ENCODE data around the gene MMP14.

MMP14 gene

DNA sequence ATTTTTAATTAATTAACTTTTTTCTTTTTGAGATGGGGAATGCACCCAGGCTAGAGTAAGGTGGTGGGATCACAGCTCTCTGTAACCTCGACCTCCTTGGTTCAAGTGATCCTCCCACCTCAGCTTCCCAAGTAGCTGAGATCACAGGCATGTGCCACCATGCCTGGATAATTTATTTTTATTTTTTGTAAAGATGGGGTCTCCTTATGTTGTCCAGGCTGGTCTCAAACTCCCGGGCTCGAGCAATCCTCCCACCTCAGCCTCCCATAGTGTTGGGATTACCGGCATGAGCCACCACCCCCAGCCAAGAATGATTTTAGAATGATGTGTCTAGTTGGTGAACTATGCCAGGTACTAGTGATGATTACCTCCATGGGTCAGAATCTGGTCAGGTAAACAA is 28.6 kb downstream of the MMP14 start:
- FAIRE-seq = no peak

GRCh38 chr14:22865424-22866405 is 29.3 kb downstream of the MMP14 start:
- FAIRE-seq = no peak

DNA sequence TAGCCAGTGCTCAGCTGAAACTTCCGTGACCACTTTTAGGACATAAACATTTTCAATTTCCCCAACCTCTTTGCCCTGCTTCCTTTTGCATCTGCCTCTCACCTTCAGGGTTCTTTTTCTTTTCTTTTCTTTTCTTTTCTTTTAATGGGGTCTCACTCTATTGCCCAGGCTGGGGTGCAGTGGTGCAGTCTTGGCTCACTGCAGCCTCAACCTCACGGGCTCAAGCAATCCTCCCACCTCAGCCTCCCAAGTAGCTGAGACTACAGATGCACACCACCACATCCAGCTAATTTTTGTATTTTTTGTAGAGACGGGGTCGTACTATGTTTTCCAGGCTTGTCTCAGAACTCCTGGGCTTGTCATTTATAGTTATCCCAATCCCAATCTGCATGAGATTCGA is 30.5 kb downstream of the MMP14 start:
- FAIRE-seq = no peak

DNA sequence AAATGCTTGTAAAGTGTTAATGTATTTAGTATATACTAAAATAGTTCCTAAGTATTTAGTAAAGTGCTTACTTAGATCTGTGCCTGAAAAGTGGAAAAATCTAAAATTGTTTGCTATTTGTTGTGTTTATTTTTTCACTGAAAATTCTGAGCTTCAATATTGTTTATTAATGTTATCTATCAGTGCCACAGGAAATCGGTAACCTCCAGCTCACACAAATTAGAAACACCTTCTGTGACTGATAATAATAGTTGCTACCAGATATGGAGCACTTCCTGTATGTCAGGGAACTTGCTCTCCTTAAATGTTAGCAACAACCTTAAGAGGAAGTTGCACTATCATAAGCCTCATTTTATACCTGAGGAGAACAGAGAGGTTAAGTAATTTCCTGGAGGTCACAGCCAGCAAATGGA is 34.4 kb downstream of the MMP14 start:
- FAIRE-seq = no peak

- no peak for FAIRE-seq
These were observed 35.0 kb downstream of the MMP14 start, which contains the start of gene LRP10 for GRCh38 chr14:22871224-22872032. TSS of gene LRP10 (plus strand) at chr14:22871740. CDS start at chr14:22872304, 564 bp downstream.

- FAIRE-seq = no peak
These were observed 35.8 kb downstream of the MMP14 start for GRCh38 chr14:22872033-22872832.

DNA sequence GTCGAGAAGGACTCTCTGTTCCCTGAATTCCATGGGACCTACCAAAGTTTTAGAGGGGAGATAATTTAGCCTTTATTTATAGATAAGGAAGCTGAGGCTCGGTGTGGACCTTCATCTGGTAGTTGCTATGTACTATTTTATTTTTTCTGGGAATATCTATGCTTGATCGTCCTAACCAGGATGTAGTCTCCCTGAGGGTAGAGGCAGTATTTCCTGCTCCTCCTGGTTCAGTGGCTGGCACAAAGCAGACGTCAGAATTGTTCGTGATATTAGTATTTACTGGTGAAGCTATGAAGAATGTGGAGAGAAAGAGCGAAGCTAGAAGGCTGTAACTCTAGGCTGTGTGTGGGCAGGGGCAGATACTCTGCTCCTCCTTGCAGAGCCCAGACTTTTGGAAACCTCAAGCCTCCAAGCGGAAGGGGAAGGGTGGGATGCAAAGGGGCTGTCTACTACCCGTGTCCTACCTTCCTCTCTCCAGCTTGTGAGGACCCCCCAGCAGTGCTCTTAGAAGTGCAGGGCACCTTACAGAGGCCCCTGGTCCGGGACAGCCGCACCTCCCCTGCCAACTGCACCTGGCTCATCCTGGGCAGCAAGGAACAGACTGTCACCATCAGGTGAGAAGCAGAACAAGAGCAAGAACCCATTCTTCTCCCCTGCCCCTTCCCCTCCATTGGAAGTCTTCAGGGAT is 36.6 kb downstream of the MMP14 start:
- FAIRE-seq = no peak

GRCh38 chr14:22875003-22875747 is 38.8 kb downstream of the MMP14 start:
- FAIRE-seq = no peak

DNA sequence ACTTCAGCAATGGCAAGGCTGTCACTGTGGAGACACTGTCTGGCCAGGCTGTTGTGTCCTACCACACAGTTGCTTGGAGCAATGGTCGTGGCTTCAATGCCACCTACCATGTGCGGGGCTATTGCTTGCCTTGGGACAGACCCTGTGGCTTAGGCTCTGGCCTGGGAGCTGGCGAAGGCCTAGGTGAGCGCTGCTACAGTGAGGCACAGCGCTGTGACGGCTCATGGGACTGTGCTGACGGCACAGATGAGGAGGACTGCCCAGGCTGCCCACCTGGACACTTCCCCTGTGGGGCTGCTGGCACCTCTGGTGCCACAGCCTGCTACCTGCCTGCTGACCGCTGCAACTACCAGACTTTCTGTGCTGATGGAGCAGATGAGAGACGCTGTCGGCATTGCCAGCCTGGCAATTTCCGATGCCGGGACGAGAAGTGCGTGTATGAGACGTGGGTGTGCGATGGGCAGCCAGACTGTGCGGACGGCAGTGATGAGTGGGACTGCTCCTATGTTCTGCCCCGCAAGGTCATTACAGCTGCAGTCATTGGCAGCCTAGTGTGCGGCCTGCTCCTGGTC is 39.4 kb downstream of the MMP14 start:
- FAIRE-seq = no peak

DNA sequence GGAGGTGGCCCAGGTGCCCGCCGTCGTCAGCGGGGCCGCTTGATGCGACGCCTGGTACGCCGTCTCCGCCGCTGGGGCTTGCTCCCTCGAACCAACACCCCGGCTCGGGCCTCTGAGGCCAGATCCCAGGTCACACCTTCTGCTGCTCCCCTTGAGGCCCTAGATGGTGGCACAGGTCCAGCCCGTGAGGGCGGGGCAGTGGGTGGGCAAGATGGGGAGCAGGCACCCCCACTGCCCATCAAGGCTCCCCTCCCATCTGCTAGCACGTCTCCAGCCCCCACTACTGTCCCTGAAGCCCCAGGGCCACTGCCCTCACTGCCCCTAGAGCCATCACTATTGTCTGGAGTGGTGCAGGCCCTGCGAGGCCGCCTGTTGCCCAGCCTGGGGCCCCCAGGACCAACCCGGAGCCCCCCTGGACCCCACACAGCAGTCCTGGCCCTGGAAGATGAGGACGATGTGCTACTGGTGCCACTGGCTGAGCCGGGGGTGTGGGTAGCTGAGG is 40.7 kb downstream of the MMP14 start:
- FAIRE-seq = no peak

DNA sequence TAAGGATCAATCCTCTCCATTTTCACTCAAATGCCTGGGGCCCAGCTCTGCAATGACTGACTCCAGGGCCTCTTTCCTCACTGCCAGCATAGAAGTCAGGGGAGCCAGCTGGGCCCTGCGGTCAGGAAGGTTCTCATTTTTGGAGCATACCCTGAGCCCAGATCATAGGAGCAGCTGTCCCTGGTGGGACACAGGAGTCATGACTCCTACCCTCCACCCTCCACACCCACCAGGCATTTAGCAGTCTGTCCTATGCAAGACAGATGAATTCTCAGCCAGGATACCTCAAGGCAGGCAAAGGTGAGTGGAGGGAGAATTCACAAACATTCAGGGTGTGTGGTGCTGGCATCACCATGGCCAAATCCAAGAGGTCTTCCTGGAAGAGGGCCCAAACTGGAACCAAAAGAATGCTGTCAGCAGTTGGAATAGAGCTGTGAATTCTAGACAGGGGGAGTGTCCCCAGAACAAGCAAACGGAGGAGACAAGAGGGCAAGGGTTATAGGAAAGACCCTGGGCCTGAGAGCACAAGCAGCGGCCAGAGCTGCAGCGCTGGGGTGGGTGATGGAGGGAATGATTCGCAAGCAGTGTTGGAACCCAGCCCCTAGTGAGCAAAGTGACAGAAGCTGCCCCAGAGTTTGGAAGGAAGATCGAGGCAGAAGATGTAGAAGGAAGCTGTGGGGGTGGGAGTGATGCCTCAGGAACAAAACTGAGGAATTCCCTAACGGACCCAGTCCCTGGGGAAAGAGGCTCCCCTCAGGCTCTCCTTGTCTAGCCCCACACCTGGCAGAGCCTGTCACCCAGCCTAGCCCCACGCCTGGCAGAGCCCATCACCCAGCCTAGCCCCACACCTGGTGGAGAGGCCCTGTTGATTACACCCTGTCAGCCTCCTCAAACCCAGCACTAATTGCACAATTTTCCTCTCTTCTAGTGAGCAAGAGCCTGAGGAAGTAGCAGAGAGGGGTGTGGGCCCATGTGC is 42.2 kb downstream of the MMP14 start:
- no peak for FAIRE-seq

DNA sequence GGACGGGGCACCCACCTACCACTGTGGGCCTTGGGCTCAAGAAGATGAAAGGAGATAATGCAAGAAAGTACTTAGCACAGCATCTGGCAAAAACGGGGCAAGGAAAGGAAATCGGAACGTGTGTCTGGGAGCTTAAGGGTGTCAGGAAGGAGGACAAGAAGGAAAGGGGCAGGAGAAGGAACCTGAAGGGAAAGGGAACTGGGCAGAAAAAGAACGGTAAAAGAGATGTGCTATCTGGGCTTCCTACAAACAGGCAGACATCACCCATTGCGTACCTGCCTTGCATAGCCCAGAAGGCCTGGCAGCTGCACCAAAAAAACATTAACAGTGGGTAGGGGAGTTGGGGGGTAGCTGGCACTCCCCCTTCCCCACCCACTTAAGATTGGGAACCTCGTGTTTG is 45.7 kb downstream of the MMP14 start:
- FAIRE-seq = no peak

- FAIRE-seq = no peak
These were observed 46.3 kb downstream of the MMP14 start for GRCh38 chr14:22882529-22883172.

DNA sequence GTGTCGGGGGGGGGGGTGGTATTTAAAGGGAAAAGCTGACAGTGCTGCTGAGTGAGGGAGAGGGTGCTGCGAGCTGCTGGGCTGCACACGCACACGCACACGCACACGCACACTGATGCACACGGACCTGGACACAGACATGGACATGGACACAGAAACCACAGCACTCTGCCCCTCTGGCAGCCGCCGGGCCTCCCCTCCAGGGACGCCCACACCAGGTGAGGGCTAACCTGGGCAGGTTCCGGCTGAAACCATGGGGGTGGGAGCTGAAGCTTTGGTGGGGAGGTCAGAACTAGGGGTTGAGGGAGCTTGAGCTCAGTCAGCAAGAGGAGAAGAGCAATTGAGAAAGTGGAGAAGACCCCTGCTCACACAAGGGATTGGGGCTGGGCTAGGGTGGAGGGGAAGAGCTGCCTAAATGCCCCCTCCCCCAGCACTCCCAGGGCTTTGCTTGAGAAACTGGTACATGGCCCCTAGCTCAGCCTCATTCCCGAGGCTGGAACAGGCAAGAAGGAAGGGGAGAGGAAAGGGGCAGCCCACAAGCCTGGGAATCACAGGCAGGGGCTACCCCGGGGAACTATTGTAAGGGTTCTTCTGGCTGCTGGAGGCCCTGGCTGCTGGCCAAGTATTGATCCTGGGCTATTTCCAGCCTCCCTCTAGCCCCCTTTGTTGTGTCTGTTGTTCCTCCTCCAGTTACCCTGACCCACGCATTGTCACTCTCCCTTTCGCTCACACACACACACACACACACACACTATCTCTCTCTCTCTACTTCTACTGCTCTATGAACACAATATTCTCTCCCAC is 47.0 kb downstream of the MMP14 start, which contains the start of gene REM2:
Gene REM2 (plus strand): TSS at position 50 of the 804 bp plus-strand sequence. CDS start 66 bp downstream, at position 116.
- no peak for FAIRE-seq

GRCh38 chr14:22884076-22884737 is 47.8 kb downstream of the MMP14 start:
- no peak for FAIRE-seq

DNA sequence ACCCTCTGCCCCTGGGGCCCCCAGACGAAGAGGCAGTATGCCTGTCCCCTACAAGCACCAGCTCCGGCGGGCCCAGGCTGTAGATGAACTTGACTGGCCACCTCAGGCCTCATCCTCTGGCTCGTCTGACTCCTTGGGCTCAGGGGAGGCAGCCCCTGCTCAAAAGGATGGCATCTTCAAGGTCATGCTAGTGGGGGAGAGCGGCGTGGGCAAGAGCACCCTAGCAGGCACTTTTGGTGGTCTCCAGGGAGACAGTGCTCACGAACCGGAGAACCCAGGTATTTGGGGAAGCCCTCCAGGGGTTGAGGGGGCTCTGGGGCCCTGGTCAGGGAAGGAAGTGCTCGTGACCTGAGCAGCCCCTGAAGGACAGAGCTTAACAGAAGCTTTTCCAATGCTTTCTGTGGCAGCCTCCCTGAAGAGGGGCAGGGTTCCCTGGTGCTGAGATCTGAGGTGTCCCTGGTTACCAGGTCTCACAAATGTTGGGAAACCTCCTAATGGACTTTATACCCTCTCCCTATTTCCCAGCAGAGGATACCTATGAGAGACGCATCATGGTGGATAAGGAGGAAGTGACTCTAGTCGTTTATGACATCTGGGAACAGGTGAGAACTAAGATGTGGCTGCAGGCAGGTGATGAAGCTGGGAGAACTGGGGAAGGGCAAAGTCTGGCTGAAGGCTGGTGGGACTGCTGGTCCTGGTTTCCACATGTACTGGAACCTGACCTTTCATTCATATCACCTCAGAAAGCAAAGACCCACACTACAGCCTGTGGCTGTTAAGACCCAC is 48.5 kb downstream of the MMP14 start:
- FAIRE-seq = no peak

DNA sequence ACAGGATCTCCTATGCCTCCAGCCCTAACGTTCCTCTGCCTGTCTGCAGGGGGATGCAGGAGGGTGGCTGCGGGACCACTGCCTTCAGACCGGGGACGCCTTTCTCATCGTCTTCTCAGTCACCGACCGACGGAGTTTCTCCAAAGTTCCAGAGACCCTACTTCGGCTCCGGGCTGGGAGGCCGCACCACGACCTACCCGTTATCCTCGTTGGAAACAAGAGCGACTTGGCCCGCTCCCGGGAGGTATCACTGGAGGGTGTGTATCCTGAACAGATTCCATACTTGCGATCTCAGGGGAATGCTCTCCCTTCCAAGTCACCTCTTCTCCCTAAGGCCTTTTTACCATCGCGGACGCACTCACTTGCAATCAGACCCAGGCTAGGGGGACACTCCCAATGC is 49.6 kb downstream of the MMP14 start:
- no peak for FAIRE-seq

Measured in islet of Langerhans (tissue), 1 donor.